Effector memory CD4-positive, alpha-beta T cell (primary cell): Measurements from ENCODE around the gene IGSF21.

ENCODE experiments used
- DNase-seq, 3 donors: peaks; one replicate each; pipeline ENCODE4 v3.0.0-alpha.2; 2020
- H3K27ac ChIP-seq: 2 replicates; pipeline ENCODE4 v1.7.0; 2013; ENCODE audit warnings: mild to moderate bottlenecking, low read length, moderate library complexity; ENCODE audit not compliant: insufficient read depth, poor library complexity, severe bottlenecking
- H3K27me3 ChIP-seq: replicated peaks from 2 replicates; pipeline ENCODE4 v1.7.0; 2013; ENCODE audit warnings: mild to moderate bottlenecking, low read length; ENCODE audit not compliant: insufficient read depth, control insufficient read depth, poor library complexity, severe bottlenecking
- H3K36me3 ChIP-seq: 2 replicates; pipeline ENCODE4 v1.7.0; 2013; ENCODE audit warnings: mild to moderate bottlenecking, low read length, moderate library complexity; ENCODE audit not compliant: control insufficient read depth, insufficient read depth
- H3K4me1 ChIP-seq: 2 replicates; pipeline ENCODE4 v1.7.0; 2013; ENCODE audit warnings: low read length, mild to moderate bottlenecking; ENCODE audit not compliant: control insufficient read depth, insufficient read depth, poor library complexity, severe bottlenecking
- H3K4me3 ChIP-seq: 2 replicates; pipeline ENCODE4 v1.7.0; 2013; ENCODE audit warnings: low read length, low read depth, mild to moderate bottlenecking; ENCODE audit not compliant: insufficient read depth, poor library complexity, severe bottlenecking
- H3K9me3 ChIP-seq: 2 replicates; pipeline ENCODE4 v1.7.0; 2013; ENCODE audit warnings: mild to moderate bottlenecking, low read length, moderate library complexity; ENCODE audit not compliant: control insufficient read depth

Gene IGSF21

GRCh38 chr1:18130356-18130755 is 22.8 kb downstream of the IGSF21 start:
- Histone ChIP-seq H3K4me1 (no peaks in the 10 kb centered on the region), H3K4me3 (no peak overlapping the region), H3K9me3 (no peaks in the 10 kb centered on the region), H3K27me3 (no peaks in the 10 kb centered on the region), H3K27ac (no peak overlapping the region), H3K36me3 (no peaks in the 10 kb centered on the region)
- DNase-seq: no peak

- DNase-seq: no peak
- Histone ChIP-seq H3K27me3 (no peaks in the 10 kb centered on the region), H3K27ac (no peak overlapping the region), H3K9me3 (no peaks in the 10 kb centered on the region), H3K4me3 (no peak overlapping the region), H3K4me1 (no peaks in the 10 kb centered on the region), H3K36me3 (no peaks in the 10 kb centered on the region)
Observed at GRCh38 chr1:18132022-18132710, 24.6 kb downstream of the IGSF21 start.

GRCh38 chr1:18132711-18133541 is 25.3 kb downstream of the IGSF21 start:
- Histone ChIP-seq H3K27me3 (no peaks in the 10 kb centered on the region), H3K4me3 (no peak overlapping the region), H3K9me3 (no peaks in the 10 kb centered on the region), H3K4me1 (no peaks in the 10 kb centered on the region), H3K36me3 (no peaks in the 10 kb centered on the region), H3K27ac (no peak overlapping the region)
- no peak for DNase-seq

GRCh38 chr1:18134324-18135046 is 26.9 kb downstream of the IGSF21 start:
- no peaks in the 10 kb centered on the region for H3K27me3 ChIP-seq
- no peak overlapping the region for H3K27ac ChIP-seq
- DNase-seq: no peak

GRCh38 chr1:18137759-18138345 is 30.3 kb downstream of the IGSF21 start:
- Histone ChIP-seq H3K27me3 (no peaks in the 10 kb centered on the region), H3K9me3 (no peaks in the 10 kb centered on the region), H3K4me3 (no peak overlapping the region), H3K27ac (no peak overlapping the region), H3K4me1 (no peaks in the 10 kb centered on the region), H3K36me3 (no peaks in the 10 kb centered on the region)
- no peak for DNase-seq

More at GRCh38 chr1:18134324-18135046, 26.9 kb downstream of the IGSF21 start:
- Histone ChIP-seq H3K36me3 (no peaks in the 10 kb centered on the region), H3K9me3 (no peaks in the 10 kb centered on the region), H3K4me3 (no peak overlapping the region), H3K4me1 (no peaks in the 10 kb centered on the region)

- H3K4me1 ChIP-seq: no peaks in the 10 kb centered on the region
- H3K27me3 ChIP-seq: no peaks in the 10 kb centered on the region
- H3K27ac ChIP-seq: no peak overlapping the region
- no peak for DNase-seq
- H3K36me3 ChIP-seq: no peaks in the 10 kb centered on the region
- H3K9me3 ChIP-seq: no peaks in the 10 kb centered on the region
- H3K4me3 ChIP-seq: no peak overlapping the region
Observed at GRCh38 chr1:18139198-18139981, 31.8 kb downstream of the IGSF21 start.

GRCh38 chr1:18140411-18140810 is 32.8 kb downstream of the IGSF21 start:
- DNase-seq: no peak
- Histone ChIP-seq H3K27me3 (no peaks in the 10 kb centered on the region), H3K4me1 (no peaks in the 10 kb centered on the region), H3K27ac (no peak overlapping the region), H3K36me3 (no peaks in the 10 kb centered on the region), H3K4me3 (no peak overlapping the region), H3K9me3 (no peaks in the 10 kb centered on the region)

GRCh38 chr1:18141661-18142060 is 34.1 kb downstream of the IGSF21 start:
- no peak overlapping the region for H3K27ac ChIP-seq
- H3K27me3 ChIP-seq: no peaks in the 10 kb centered on the region
- no peaks in the 10 kb centered on the region for H3K36me3 ChIP-seq
- H3K4me3 ChIP-seq: no peak overlapping the region
- no peaks in the 10 kb centered on the region for H3K4me1 ChIP-seq
- H3K9me3 ChIP-seq: no peaks in the 10 kb centered on the region
- DNase-seq: no peak

GRCh38 chr1:18142471-18142870 is 34.9 kb downstream of the IGSF21 start:
- Histone ChIP-seq H3K4me3 (no peak overlapping the region), H3K36me3 (no peaks in the 10 kb centered on the region), H3K27me3 (no peaks in the 10 kb centered on the region), H3K9me3 (no peaks in the 10 kb centered on the region), H3K4me1 (no peaks in the 10 kb centered on the region), H3K27ac (no peak overlapping the region)
- DNase-seq: no peak
